GM12878 (cell line): Measurements from ENCODE around the gene FAM13C. TPM values are rescaled to one million over a fixed set of nuclear protein-coding genes. Genes with fewer than 3 reads are reported as not detected.

Experiments
- ATAC-seq: fragments of 200-7000 bp; cut with Tn5 transposase; 3 replicates; pipeline ENCODE4 v1.9.1; 2020; ENCODE audit warnings: mild to moderate bottlenecking, moderate library complexity
- BruUV-seq: library from RNA; stranded (reverse); fragments of 400-500 nt; replicated peaks from 2 replicates; lab custom pipeline; 2021; lab: Mats Ljungman, UMichigan
- CTCF ChIA-PET: fragments of 300-600 bp; sonication (Branson Sonifier 250); formaldehyde crosslinking; extraction: SDS; loops from one replicate; lab custom pipeline; 2021; ENCODE audit warnings: inconsistent platforms; lab: Yijun Ruan, JAX
- POLR2A ChIA-PET: fragments of 350-600 bp; formaldehyde crosslinking; extraction: SDS; loops from one replicate; lab custom pipeline; 2021; ENCODE audit warnings: inconsistent platforms; lab: Charles Lee
- RAD21 ChIA-PET: fragments of 300-600 bp; sonication (Branson Sonifier 250); formaldehyde crosslinking; loops from one replicate; lab custom pipeline; 2023; ENCODE audit warnings: antibody characterized with exemption; ENCODE audit not compliant: unreplicated experiment; lab: Charles Lee
- SMC1A ChIA-PET: fragments of 300-600 bp; sonication (Branson Sonifier 250); formaldehyde crosslinking; loops from one replicate; lab custom pipeline; 2023; ENCODE audit not compliant: unreplicated experiment, uncharacterized antibody; lab: Charles Lee
- DNase-seq: peaks from one replicate; pipeline ENCODE4 v3.0.0-alpha.2; 2011; ENCODE audit warnings: low read depth, low spot score
- FAIRE-seq: peaks from 3 replicates; lab custom pipeline; 2011; peaks lifted over from hg19 to GRCh38; lab: Jason Lieb, UNC
- H2AFZ ChIP-seq: 2 replicates; pipeline ENCODE4 v1.6.0; 2011; ENCODE audit warnings: low read depth, low read length, control low read depth; ENCODE audit not compliant: control insufficient read depth
- H3K27ac ChIP-seq: 2 replicates; pipeline ENCODE4 v1.5.1; 2011; ENCODE audit warnings: control low read depth; ENCODE audit not compliant: control insufficient read depth, insufficient read depth
- H3K27me3 ChIP-seq, 2 experiments: replicated peaks in 1 of 2; 2 replicates each; pipeline versions ENCODE4 v1.6.0 to v1.6.1; 2011; ENCODE audit warnings: low read length in 1 of 2; ENCODE audit not compliant: control insufficient read depth in 2 of 2, insufficient read depth in 2 of 2
- H3K36me3 ChIP-seq, 2 experiments: 2 replicates each; pipeline ENCODE4 v1.5.1; 2011; ENCODE audit warnings: low read length in 1 of 2; ENCODE audit not compliant: control insufficient read depth in 2 of 2, insufficient read depth in 2 of 2
- H3K4me1 ChIP-seq: 2 replicates; pipeline ENCODE4 v1.6.1; 2011; ENCODE audit warnings: mild to moderate bottlenecking, low read length, moderate library complexity, mixed read lengths; ENCODE audit not compliant: control insufficient read depth, insufficient read depth
- H3K4me2 ChIP-seq: 2 replicates; pipeline ENCODE4 v1.6.0; 2011; ENCODE audit warnings: control low read depth; ENCODE audit not compliant: control insufficient read depth, insufficient read depth
- H3K4me3 ChIP-seq: fragments of 200-600 bp; sonication (generic); 2 replicates; pipeline ENCODE4 v1.5.1; 2016
- H3K79me2 ChIP-seq: 2 replicates; pipeline ENCODE4 v1.6.0; 2011; ENCODE audit warnings: low read length; ENCODE audit not compliant: control insufficient read depth, insufficient read depth
- H3K9ac ChIP-seq: 2 replicates; pipeline ENCODE4 v1.8.0; 2011; ENCODE audit warnings: low read length, control low read depth, mixed read lengths; ENCODE audit not compliant: control insufficient read depth, insufficient read depth
- H3K9me3 ChIP-seq: replicated peaks from 3 replicates; pipeline ENCODE4 v1.5.1; 2011; ENCODE audit warnings: mild to moderate bottlenecking, low read length; ENCODE audit not compliant: control insufficient read depth, insufficient read depth
- H4K20me1 ChIP-seq: 2 replicates; pipeline ENCODE4 v1.6.0; 2011; ENCODE audit not compliant: control insufficient read depth, insufficient read depth
- CBX5 ChIP-seq: sonication (generic); IDR thresholded peaks from 2 replicates; pipeline ENCODE4 v1.6.1; 2016; ENCODE audit warnings: low read depth, moderate library complexity, mild to moderate bottlenecking, inconsistent platforms
- E2F4 ChIP-seq: IDR thresholded peaks from 2 replicates; pipeline ENCODE4 v1.6.1; 2012; ENCODE audit warnings: low read depth, low read length, improper control_type of control experiment
- NFYB ChIP-seq: IDR thresholded peaks from 2 replicates; pipeline ENCODE4 v1.6.1; 2011; ENCODE audit warnings: low read depth, mild to moderate bottlenecking, low read length, improper control_type of control experiment, moderate library complexity; ENCODE audit not compliant: insufficient read depth
- RB1 ChIP-seq: fragments of 450-650 bp; formaldehyde crosslinking; IDR thresholded peaks from 2 replicates; pipeline ENCODE4 v1.6.1; 2017; ENCODE audit warnings: mild to moderate bottlenecking, borderline replicate concordance
- USF1 ChIP-seq: IDR thresholded peaks from 2 replicates; pipeline ENCODE4 v1.6.1; 2011; ENCODE audit warnings: borderline replicate concordance, low read depth, mild to moderate bottlenecking, moderate library complexity, mixed read lengths, low read length; ENCODE audit not compliant: insufficient read depth; ENCODE audit errors: extremely low read length
- USF2 ChIP-seq: IDR thresholded peaks from 2 replicates; pipeline ENCODE4 v1.6.1; 2011; ENCODE audit warnings: low read depth, low read length, improper control_type of control experiment, borderline replicate concordance
- ZNF217 ChIP-seq: fragments of 450-650 bp; IDR thresholded peaks from 2 replicates; pipeline ENCODE4 v1.6.1; 2017; ENCODE audit warnings: antibody characterized with exemption, mild to moderate bottlenecking
- WGBS: methylation state at CpG from one replicate; pipeline ENCODE4 v1.1.6; 2016; ENCODE audit warnings: low lambda C conversion rate; ENCODE audit not compliant: insufficient replicate concordance, insufficient coverage; ENCODE audit errors: missing lambda C conversion rate; 5-methylcytosine and 5-hydroxymethylcytosine counted together
- in situ Hi-C: fragments of 300-500 bp; cut with MboI; formaldehyde crosslinking; loops from 9 replicates; pipeline ENCODE4 v1.14.3; 2018; ENCODE audit warnings: mixed read lengths
- intact Hi-C: fragments of 100-400 bp; cut with micrococcal nuclease; formaldehyde crosslinking; loops from one replicate; pipeline ENCODE4 v1.14.2; 2022; ENCODE audit not compliant: unreplicated experiment
- polyA plus RNA-seq, 11 experiments: library from polyadenylated mRNA; depleted of rRNA in 4 of 11; unstranded in 6 of 11; stranded (reverse) in 5 of 11; fragments of >200 nt; fragmentation: Nextera tagmentation in 4 of 11; fragmentation: Illumina TruSeq in 1 of 11; extraction: Ambion mirVana in 4 of 11; extraction: Trizol in 1 of 11; gene quantifications; 1 replicate in 1 of 11; 2 replicates in 10 of 11; pipeline versions ENCODE4 v1.2.1 to v1.2.3, GENCODE V29; 2011 to 2016; ENCODE audit warnings: inconsistent platforms in 2 of 11, missing spikeins in 2 of 11, low read depth in 1 of 11
- total RNA-seq, 4 experiments: library from RNA; depleted of rRNA in 3 of 4; stranded (reverse); fragments of >200 nt in 3 of 4; fragmentation: Illumina TruSeq in 1 of 4; extraction: Trizol in 1 of 4; gene quantifications; 2 replicates each; pipeline versions ENCODE4 v1.2.1 to v1.2.3, GENCODE V29; 2013 to 2021

FAM13C gene
- total and polyA plus RNA-seq, 10 of the 15 experiments (the other 5 are each of a cell fraction or from before 2014, with no cell fraction given): 0.04 to 0.31 (median 0.13) TPM; not detected in 5

GRCh38 chr10:59222788-59223187, 139.6 kb downstream of the FAM13C start:
- Histone ChIP-seq H3K79me2 (no peaks in the 10 kb centered on the region), H3K9ac (no peak overlapping the region), H2AFZ (no peak overlapping the region), H3K4me3 (no peak overlapping the region), H3K9me3 (no peaks in the 10 kb centered on the region), H3K27ac (no peak overlapping the region), H3K36me3 (no peaks in the 10 kb centered on the region), H3K4me2 (no peak overlapping the region), H4K20me1 (no peaks in the 10 kb centered on the region), H3K27me3 (no peaks in the 10 kb centered on the region), H3K4me1 (no peaks in the 10 kb centered on the region)
- ChIA-PET CTCF (interaction anchor here (1.5 kb wide), 1 partner anchor 403 kb away, joined by 4 read pairs; no protein-coding TSS in a partner anchor), POLR2A (no interaction called here), SMC1A (interaction anchor here (1.3 to 2.1 kb wide), 4 partner anchors 10 to 285 kb away, joined by 3 to 11 read pairs (median 4); no protein-coding TSS in a partner anchor), RAD21 (no interaction called here)
- no TSS peak for BruUV-seq
- FAIRE-seq (no peak), DNase-seq (no peak), ATAC-seq (no peak)
- TF ChIP-seq USF1 (no peak), E2F4 (no peak)
- intact Hi-C loops: no loop called here
- in situ Hi-C loops: no loop called here

- ChIA-PET CTCF (no interaction called here), RAD21 (no interaction called here), POLR2A (no interaction called here)
- intact Hi-C loops: no loop called here
- no peak overlapping the region for H3K4me2 ChIP-seq
- no peaks in the 10 kb centered on the region for H3K79me2 ChIP-seq
- DNase-seq: no peak
- no peak overlapping the region for H2AFZ ChIP-seq
- no peaks in the 10 kb centered on the region for H3K27me3 ChIP-seq
- H3K4me3 ChIP-seq: no peak overlapping the region
- H3K27ac ChIP-seq: no peak overlapping the region
- in situ Hi-C loops: no loop called here
- H3K9ac ChIP-seq: no peak overlapping the region
- TF ChIP-seq CBX5 (no peak), NFYB (no peak), USF2 (no peak), RB1 (no peak), ZNF217 (no peak)
- TF ChIP-seq, all 136 proteins: peak for 0
- H3K36me3 ChIP-seq: no peaks in the 10 kb centered on the region
- no peak for FAIRE-seq
- no peak for ATAC-seq
- H3K4me1 ChIP-seq: no peaks in the 10 kb centered on the region
- no TSS peak for BruUV-seq
- SMC1A ChIA-PET: interaction anchor here (0.8 to 0.9 kb wide), 3 partner anchors 9 to 265 kb away, joined by 3 read pairs; no protein-coding TSS in a partner anchor
- no peaks in the 10 kb centered on the region for H4K20me1 ChIP-seq
- 11% methylated on average over 4 of the region's 4 CpGs for WGBS
- H3K9me3 ChIP-seq: no peaks in the 10 kb centered on the region
Observed at GRCh38 chr10:59216178-59216869, 146.0 kb downstream of the FAM13C start.
